GM12878 (cell line): ENCODE measurements around the gene MGAT4C. TPM values are rescaled to one million over a fixed set of nuclear protein-coding genes. Genes with fewer than 3 reads are reported as not detected.

ENCODE experiments used
- ATAC-seq: fragments of 200-7000 bp; cut with Tn5 transposase; 3 replicates; pipeline ENCODE4 v1.9.1; 2020; ENCODE audit warnings: mild to moderate bottlenecking, moderate library complexity
- BruUV-seq: library from RNA; stranded (reverse); fragments of 400-500 nt; replicated peaks from 2 replicates; lab custom pipeline; 2021; lab: Mats Ljungman, UMichigan
- CTCF ChIA-PET: fragments of 300-600 bp; sonication (Branson Sonifier 250); formaldehyde crosslinking; extraction: SDS; loops from one replicate; lab custom pipeline; 2021; ENCODE audit warnings: inconsistent platforms; lab: Yijun Ruan, JAX
- POLR2A ChIA-PET: fragments of 350-600 bp; formaldehyde crosslinking; extraction: SDS; loops from one replicate; lab custom pipeline; 2021; ENCODE audit warnings: inconsistent platforms; lab: Charles Lee
- RAD21 ChIA-PET: fragments of 300-600 bp; sonication (Branson Sonifier 250); formaldehyde crosslinking; loops from one replicate; lab custom pipeline; 2023; ENCODE audit warnings: antibody characterized with exemption; ENCODE audit not compliant: unreplicated experiment; lab: Charles Lee
- SMC1A ChIA-PET: fragments of 300-600 bp; sonication (Branson Sonifier 250); formaldehyde crosslinking; loops from one replicate; lab custom pipeline; 2023; ENCODE audit not compliant: unreplicated experiment, uncharacterized antibody; lab: Charles Lee
- DNase-seq: peaks from one replicate; pipeline ENCODE4 v3.0.0-alpha.2; 2011; ENCODE audit warnings: low read depth, low spot score
- FAIRE-seq: peaks from 3 replicates; lab custom pipeline; 2011; peaks lifted over from hg19 to GRCh38; lab: Jason Lieb, UNC
- H2AFZ ChIP-seq: 2 replicates; pipeline ENCODE4 v1.6.0; 2011; ENCODE audit warnings: low read depth, low read length, control low read depth; ENCODE audit not compliant: control insufficient read depth
- H3K27ac ChIP-seq: 2 replicates; pipeline ENCODE4 v1.5.1; 2011; ENCODE audit warnings: control low read depth; ENCODE audit not compliant: control insufficient read depth, insufficient read depth
- H3K27me3 ChIP-seq, 2 experiments: replicated peaks in 1 of 2; 2 replicates each; pipeline versions ENCODE4 v1.6.0 to v1.6.1; 2011; ENCODE audit warnings: low read length in 1 of 2; ENCODE audit not compliant: control insufficient read depth in 2 of 2, insufficient read depth in 2 of 2
- H3K36me3 ChIP-seq, 2 experiments: 2 replicates each; pipeline ENCODE4 v1.5.1; 2011; ENCODE audit warnings: low read length in 1 of 2; ENCODE audit not compliant: control insufficient read depth in 2 of 2, insufficient read depth in 2 of 2
- H3K4me1 ChIP-seq: 2 replicates; pipeline ENCODE4 v1.6.1; 2011; ENCODE audit warnings: mild to moderate bottlenecking, low read length, moderate library complexity, mixed read lengths; ENCODE audit not compliant: control insufficient read depth, insufficient read depth
- H3K4me2 ChIP-seq: 2 replicates; pipeline ENCODE4 v1.6.0; 2011; ENCODE audit warnings: control low read depth; ENCODE audit not compliant: control insufficient read depth, insufficient read depth
- H3K4me3 ChIP-seq: fragments of 200-600 bp; sonication (generic); 2 replicates; pipeline ENCODE4 v1.5.1; 2016
- H3K79me2 ChIP-seq: 2 replicates; pipeline ENCODE4 v1.6.0; 2011; ENCODE audit warnings: low read length; ENCODE audit not compliant: control insufficient read depth, insufficient read depth
- H3K9ac ChIP-seq: 2 replicates; pipeline ENCODE4 v1.8.0; 2011; ENCODE audit warnings: low read length, control low read depth, mixed read lengths; ENCODE audit not compliant: control insufficient read depth, insufficient read depth
- H3K9me3 ChIP-seq: replicated peaks from 3 replicates; pipeline ENCODE4 v1.5.1; 2011; ENCODE audit warnings: mild to moderate bottlenecking, low read length; ENCODE audit not compliant: control insufficient read depth, insufficient read depth
- H4K20me1 ChIP-seq: 2 replicates; pipeline ENCODE4 v1.6.0; 2011; ENCODE audit not compliant: control insufficient read depth, insufficient read depth
- BMI1 ChIP-seq: fragments of 450-650 bp; IDR thresholded peaks from 2 replicates; pipeline ENCODE4 v1.6.1; 2016; ENCODE audit warnings: mild to moderate bottlenecking, moderate library complexity, borderline replicate concordance
- CHD2 ChIP-seq: IDR thresholded peaks from 2 replicates; pipeline ENCODE4 v1.6.1; 2011; ENCODE audit warnings: low read depth, low read length, improper control_type of control experiment, borderline replicate concordance
- CTCF ChIP-seq, 3 experiments: IDR thresholded peaks in 2 of 3; conservative IDR thresholded peaks in 1 of 3; 2 replicates each; pipeline ENCODE4 v1.5.1; 2011; ENCODE audit warnings: low read depth in 3 of 3, low read length in 3 of 3, mild to moderate bottlenecking in 3 of 3, control low read depth in 2 of 3, moderate library complexity in 2 of 3, inconsistent platforms in 1 of 3, mixed read lengths in 1 of 3; ENCODE audit not compliant: control insufficient read depth in 2 of 3, insufficient read depth in 1 of 3; ENCODE audit errors: extremely low read depth in 1 of 3
- FOXM1 ChIP-seq: IDR thresholded peaks from 2 replicates; pipeline ENCODE4 v1.6.1; 2012; ENCODE audit warnings: low read depth, mild to moderate bottlenecking, inconsistent platforms, low read length, moderate library complexity
- IRF4 ChIP-seq: IDR thresholded peaks from 2 replicates; pipeline ENCODE4 v1.6.1; 2011; ENCODE audit warnings: low read depth, low read length
- LARP7 ChIP-seq: fragments of 450-650 bp; IDR thresholded peaks from 2 replicates; pipeline ENCODE4 v1.6.1; 2017; ENCODE audit warnings: mild to moderate bottlenecking
- MEF2B ChIP-seq: fragments of 450-650 bp; IDR thresholded peaks from 2 replicates; pipeline ENCODE4 v1.6.1; 2018; ENCODE audit warnings: mild to moderate bottlenecking, moderate library complexity; ENCODE audit not compliant: partially characterized antibody, poor library complexity, severe bottlenecking
- RBBP5 ChIP-seq: fragments of 200-600 bp; sonication (generic); conservative IDR thresholded peaks from 2 replicates; pipeline ENCODE4 v1.6.1; 2016
- RELA ChIP-seq: fragments of 450-650 bp; IDR thresholded peaks from 2 replicates; pipeline ENCODE4 v1.8.0; 2014; ENCODE audit warnings: borderline replicate concordance; ENCODE audit not compliant: partially characterized antibody
- RFX5 ChIP-seq: IDR thresholded peaks from 2 replicates; pipeline ENCODE4 v1.6.1; 2011; ENCODE audit warnings: low read depth, low read length, improper control_type of control experiment
- WGBS: methylation state at CpG from one replicate; pipeline ENCODE4 v1.1.6; 2016; ENCODE audit warnings: low lambda C conversion rate; ENCODE audit not compliant: insufficient replicate concordance, insufficient coverage; ENCODE audit errors: missing lambda C conversion rate; 5-methylcytosine and 5-hydroxymethylcytosine counted together
- in situ Hi-C: fragments of 300-500 bp; cut with MboI; formaldehyde crosslinking; loops from 9 replicates; pipeline ENCODE4 v1.14.3; 2018; ENCODE audit warnings: mixed read lengths
- intact Hi-C: fragments of 100-400 bp; cut with micrococcal nuclease; formaldehyde crosslinking; loops from one replicate; pipeline ENCODE4 v1.14.2; 2022; ENCODE audit not compliant: unreplicated experiment
- polyA plus RNA-seq, 11 experiments: library from polyadenylated mRNA; depleted of rRNA in 4 of 11; unstranded in 6 of 11; stranded (reverse) in 5 of 11; fragments of >200 nt; fragmentation: Nextera tagmentation in 4 of 11; fragmentation: Illumina TruSeq in 1 of 11; extraction: Ambion mirVana in 4 of 11; extraction: Trizol in 1 of 11; gene quantifications; 1 replicate in 1 of 11; 2 replicates in 10 of 11; pipeline versions ENCODE4 v1.2.1 to v1.2.3, GENCODE V29; 2011 to 2016; ENCODE audit warnings: inconsistent platforms in 2 of 11, missing spikeins in 2 of 11, low read depth in 1 of 11
- total RNA-seq, 4 experiments: library from RNA; depleted of rRNA in 3 of 4; stranded (reverse); fragments of >200 nt in 3 of 4; fragmentation: Illumina TruSeq in 1 of 4; extraction: Trizol in 1 of 4; gene quantifications; 2 replicates each; pipeline versions ENCODE4 v1.2.1 to v1.2.3, GENCODE V29; 2013 to 2021
- TF ChIP-seq, protein P1 (sequence below): fragments of 450-650 bp; IDR thresholded peaks from 2 replicates; pipeline ENCODE4 v1.6.1; 2016; ENCODE audit warnings: mild to moderate bottlenecking, moderate library complexity, borderline replicate concordance
- TF ChIP-seq, protein P2 (sequence below): fragments of 450-650 bp; IDR thresholded peaks from 2 replicates; pipeline ENCODE4 v1.6.1; 2017; ENCODE audit warnings: mild to moderate bottlenecking

MGAT4C gene
- total and polyA plus RNA-seq, 10 of the 15 experiments (the other 5 are each of a cell fraction or from before 2014, with no cell fraction given) = not detected

- SMC1A ChIA-PET = no interaction called here
Measured at GRCh38 chr12:86241600-86241999, 14.6 kb downstream of the MGAT4C start.

More at GRCh38 chr12:86241600-86241999, 14.6 kb downstream of the MGAT4C start:
- in situ Hi-C loops = no loop called here
- H3K27ac ChIP-seq = no peak overlapping the region
- BruUV-seq = no TSS peak
- POLR2A ChIA-PET = interaction anchor here (0.6 kb wide), 1 partner anchor 12 kb away, joined by 3 read pairs; no protein-coding TSS in a partner anchor
- no peak overlapping the region for H3K9ac ChIP-seq
- no peaks in the 10 kb centered on the region for H3K79me2 ChIP-seq
- intact Hi-C loops = no loop called here
- DNase-seq (no peak), ATAC-seq (no peak), FAIRE-seq (no peak)
- H3K4me2 ChIP-seq = no peak overlapping the region
- WGBS = 89% methylated on average over 2 of the region's 2 CpGs
- H3K4me3 ChIP-seq = no peak overlapping the region
- no peak overlapping the region for H2AFZ ChIP-seq
- H3K27me3 ChIP-seq = no peaks in the 10 kb centered on the region
- CTCF ChIA-PET = no interaction called here
- H3K36me3 ChIP-seq = no peaks in the 10 kb centered on the region
- no peaks in the 10 kb centered on the region for H4K20me1 ChIP-seq
- TF ChIP-seq BMI1 (no peak), RFX5 (no peak), RELA (no peak), CTCF (IDR thresholded peaks at IDR 0.05 in 2 of 3, conservative IDR thresholded peaks at IDR 0.05 in 1 of 3; ENCODE audit: control insufficient read depth in 2 of 3, extremely low read depth in 1 of 3, insufficient read depth in 1 of 3, low read depth in 3 of 3, low read length in 3 of 3) (no peak), LARP7 (no peak), MEF2B (no peak), IRF4 (no peak), RBBP5 (no peak), FOXM1 (no peak), CHD2 (no peak)
- TF ChIP-seq, protein P1, sequence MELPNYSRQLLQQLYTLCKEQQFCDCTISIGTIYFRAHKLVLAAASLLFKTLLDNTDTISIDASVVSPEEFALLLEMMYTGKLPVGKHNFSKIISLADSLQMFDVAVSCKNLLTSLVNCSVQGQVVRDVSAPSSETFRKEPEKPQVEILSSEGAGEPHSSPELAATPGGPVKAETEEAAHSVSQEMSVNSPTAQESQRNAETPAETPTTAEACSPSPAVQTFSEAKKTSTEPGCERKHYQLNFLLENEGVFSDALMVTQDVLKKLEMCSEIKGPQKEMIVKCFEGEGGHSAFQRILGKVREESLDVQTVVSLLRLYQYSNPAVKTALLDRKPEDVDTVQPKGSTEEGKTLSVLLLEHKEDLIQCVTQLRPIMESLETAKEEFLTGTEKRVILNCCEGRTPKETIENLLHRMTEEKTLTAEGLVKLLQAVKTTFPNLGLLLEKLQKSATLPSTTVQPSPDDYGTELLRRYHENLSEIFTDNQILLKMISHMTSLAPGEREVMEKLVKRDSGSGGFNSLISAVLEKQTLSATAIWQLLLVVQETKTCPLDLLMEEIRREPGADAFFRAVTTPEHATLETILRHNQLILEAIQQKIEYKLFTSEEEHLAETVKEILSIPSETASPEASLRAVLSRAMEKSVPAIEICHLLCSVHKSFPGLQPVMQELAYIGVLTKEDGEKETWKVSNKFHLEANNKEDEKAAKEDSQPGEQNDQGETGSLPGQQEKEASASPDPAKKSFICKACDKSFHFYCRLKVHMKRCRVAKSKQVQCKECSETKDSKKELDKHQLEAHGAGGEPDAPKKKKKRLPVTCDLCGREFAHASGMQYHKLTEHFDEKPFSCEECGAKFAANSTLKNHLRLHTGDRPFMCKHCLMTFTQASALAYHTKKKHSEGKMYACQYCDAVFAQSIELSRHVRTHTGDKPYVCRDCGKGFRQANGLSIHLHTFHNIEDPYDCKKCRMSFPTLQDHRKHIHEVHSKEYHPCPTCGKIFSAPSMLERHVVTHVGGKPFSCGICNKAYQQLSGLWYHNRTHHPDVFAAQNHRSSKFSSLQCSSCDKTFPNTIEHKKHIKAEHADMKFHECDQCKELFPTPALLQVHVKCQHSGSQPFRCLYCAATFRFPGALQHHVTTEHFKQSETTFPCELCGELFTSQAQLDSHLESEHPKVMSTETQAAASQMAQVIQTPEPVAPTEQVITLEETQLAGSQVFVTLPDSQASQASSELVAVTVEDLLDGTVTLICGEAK = no peak
- TF ChIP-seq, protein P2, sequence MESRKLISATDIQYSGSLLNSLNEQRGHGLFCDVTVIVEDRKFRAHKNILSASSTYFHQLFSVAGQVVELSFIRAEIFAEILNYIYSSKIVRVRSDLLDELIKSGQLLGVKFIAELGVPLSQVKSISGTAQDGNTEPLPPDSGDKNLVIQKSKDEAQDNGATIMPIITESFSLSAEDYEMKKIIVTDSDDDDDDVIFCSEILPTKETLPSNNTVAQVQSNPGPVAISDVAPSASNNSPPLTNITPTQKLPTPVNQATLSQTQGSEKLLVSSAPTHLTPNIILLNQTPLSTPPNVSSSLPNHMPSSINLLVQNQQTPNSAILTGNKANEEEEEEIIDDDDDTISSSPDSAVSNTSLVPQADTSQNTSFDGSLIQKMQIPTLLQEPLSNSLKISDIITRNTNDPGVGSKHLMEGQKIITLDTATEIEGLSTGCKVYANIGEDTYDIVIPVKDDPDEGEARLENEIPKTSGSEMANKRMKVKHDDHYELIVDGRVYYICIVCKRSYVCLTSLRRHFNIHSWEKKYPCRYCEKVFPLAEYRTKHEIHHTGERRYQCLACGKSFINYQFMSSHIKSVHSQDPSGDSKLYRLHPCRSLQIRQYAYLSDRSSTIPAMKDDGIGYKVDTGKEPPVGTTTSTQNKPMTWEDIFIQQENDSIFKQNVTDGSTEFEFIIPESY = no peak
- no peaks in the 10 kb centered on the region for H3K4me1 ChIP-seq
- RAD21 ChIA-PET = no interaction called here
- no peaks in the 10 kb centered on the region for H3K9me3 ChIP-seq
